Pancreas (tissue), 10 donors: ENCODE measurements around the gene ANKS4B. TPM values are rescaled to one million over a fixed set of nuclear protein-coding genes. Genes with fewer than 3 reads are reported as not detected.

Experiments used
- ATAC-seq, 4 donors: fragments of 200-7000 bp; cut with Tn5 transposase; one replicate each; pipeline versions ENCODE4 v1.8.0 to v1.9.1; 2020; ENCODE audit warnings: mild to moderate bottlenecking in 4 of 4, moderate library complexity in 4 of 4
- DNase-seq, 6 donors: peaks; one replicate each; pipeline ENCODE4 v3.0.0-alpha.2; 2020
- FAIRE-seq: peaks from 2 replicates; lab custom pipeline; 2012; peaks lifted over from hg19 to GRCh38; lab: Jason Lieb, UNC
- H3K27ac ChIP-seq, 4 donors: fragments of 200-600 bp; sonication (generic); 1 replicate in 3 of 4; 2 replicates in 1 of 4; pipeline versions ENCODE4 v1.5.0 to v1.8.0; 2020
- H3K27me3 ChIP-seq, 4 donors: fragments of 200-600 bp; one replicate each; pipeline ENCODE4 v1.8.0; 2021
- H3K36me3 ChIP-seq, 3 donors: fragments of 200-600 bp; sonication (generic) in 1 of 3; one replicate each; pipeline versions ENCODE4 v1.5.0 to v1.8.0; 2020 to 2021
- H3K4me1 ChIP-seq, 3 donors: fragments of 200-600 bp; one replicate each; pipeline ENCODE4 v1.8.0; 2021
- H3K4me3 ChIP-seq, 4 donors: fragments of 200-600 bp; sonication (generic) in 2 of 4; one replicate each; pipeline versions ENCODE4 v1.5.0 to v1.8.0; 2020 to 2021
- H3K9me3 ChIP-seq, 4 donors: fragments of 200-600 bp; one replicate each; pipeline ENCODE4 v1.8.0; 2021
- WGBS, 2 donors: extraction: QIAGEN DNeasy Blood & Tissue Kit; methylation state at CpG; one replicate each; pipeline ENCODE4 v1.1.7; 2013; 5-methylcytosine and 5-hydroxymethylcytosine counted together
- intact Hi-C, 3 donors: fragments of 100-400 bp; cut with DNase I; formaldehyde crosslinking; loops; one replicate each; pipeline versions ENCODE4 v1.11.1 to v1.14.2; 2022
- polyA plus RNA-seq, 2 donors: library from polyadenylated mRNA; stranded (reverse); fragments of 200-250 nt; gene quantifications; one replicate each; pipeline ENCODE4 v1.2.3, GENCODE V29; 2013
- total RNA-seq, 6 donors: library from RNA; stranded (reverse); fragmentation: NEBNext Ultra II Directional in 4 of 6; extraction: Animal tissue kit (Norgen Biotek cat#: 25700) in 4 of 6; gene quantifications; one replicate each; pipeline versions ENCODE4 v1.2.1 to v1.2.4, GENCODE V29; 2021 to 2023
- TF ChIP-seq, protein P1 (sequence below), 4 donors: fragments of 200-600 bp; sonication (generic) in 3 of 4; IDR thresholded peaks; one replicate each; pipeline versions ENCODE4 v1.5.0 to v1.8.0; 2021; ENCODE audit warnings: antibody characterized with exemption in 4 of 4
- donor health status: healthy with polysubstance abuse.
- donor health status: DM: no; HTN: no; CAD: no; lungs with moderate emphysema.
- donor health status: DM: no; HTN: no; CAD: no.
- donor health status: control.
- donor health status: control.
- donor health status: Bipolar disorder and iron deficiency.
- donor health status: DM: yes; HTN: yes; CAD: no.
- donor health status: DM: no; HTN: no; CAD: no.
- donor health status: DM: no; HTN: no; CAD: no.
- donor health status: DM: yes; HTN: yes; CAD: no.

ANKS4B gene
- total RNA-seq (under 1 TPM; 0.16 to 0.72 (median 0.47) TPM), polyA plus RNA-seq (under 1 TPM; 0.15 to 0.31 TPM)

GRCh38 chr16:21233521-21234150, at the start of gene ANKS4B:
ANKS4B (plus strand) TSS chr16:21233699; CDS start chr16:21233738, 39 bp downstream.
- Histone ChIP-seq H3K4me3 (peak within 1 kb of the TSS in 2 of 4 donors; percentile 22 to 29), H3K36me3 (no peaks in the 10 kb centered on the region), H3K9me3 (no peaks in the 10 kb centered on the region), H3K27ac (no peak within 1 kb of the TSS), H3K27me3 (no peaks in the 10 kb centered on the region), H3K4me1 (peaks cover 0 to 3% (median 0%) of the 10 kb centered on the region in 3 donors)
- FAIRE-seq, result peak; percentile 41
- intact Hi-C loops, result no loop called here
- 23 to 24% methylated on average over 11 of the region's 11 CpGs for WGBS, 2 donors
- DNase-seq, result peak in 4 of 6 donors; percentile 22 to 37 (median 29)
- TF ChIP-seq, protein P1, sequence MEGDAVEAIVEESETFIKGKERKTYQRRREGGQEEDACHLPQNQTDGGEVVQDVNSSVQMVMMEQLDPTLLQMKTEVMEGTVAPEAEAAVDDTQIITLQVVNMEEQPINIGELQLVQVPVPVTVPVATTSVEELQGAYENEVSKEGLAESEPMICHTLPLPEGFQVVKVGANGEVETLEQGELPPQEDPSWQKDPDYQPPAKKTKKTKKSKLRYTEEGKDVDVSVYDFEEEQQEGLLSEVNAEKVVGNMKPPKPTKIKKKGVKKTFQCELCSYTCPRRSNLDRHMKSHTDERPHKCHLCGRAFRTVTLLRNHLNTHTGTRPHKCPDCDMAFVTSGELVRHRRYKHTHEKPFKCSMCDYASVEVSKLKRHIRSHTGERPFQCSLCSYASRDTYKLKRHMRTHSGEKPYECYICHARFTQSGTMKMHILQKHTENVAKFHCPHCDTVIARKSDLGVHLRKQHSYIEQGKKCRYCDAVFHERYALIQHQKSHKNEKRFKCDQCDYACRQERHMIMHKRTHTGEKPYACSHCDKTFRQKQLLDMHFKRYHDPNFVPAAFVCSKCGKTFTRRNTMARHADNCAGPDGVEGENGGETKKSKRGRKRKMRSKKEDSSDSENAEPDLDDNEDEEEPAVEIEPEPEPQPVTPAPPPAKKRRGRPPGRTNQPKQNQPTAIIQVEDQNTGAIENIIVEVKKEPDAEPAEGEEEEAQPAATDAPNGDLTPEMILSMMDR (IDR thresholded peaks at IDR 0.05), result no peak
- ATAC-seq, result peak; percentile 94 to 98 (median 96)

GRCh38 chr16:21183995-21184394, 49.5 kb upstream of the ANKS4B start:
- no peak for ATAC-seq
- 74 to 78% methylated on average over 3 of the region's 3 CpGs for WGBS, 2 donors
- TF ChIP-seq, protein P1 (IDR thresholded peaks at IDR 0.05), result no peak

DNA sequence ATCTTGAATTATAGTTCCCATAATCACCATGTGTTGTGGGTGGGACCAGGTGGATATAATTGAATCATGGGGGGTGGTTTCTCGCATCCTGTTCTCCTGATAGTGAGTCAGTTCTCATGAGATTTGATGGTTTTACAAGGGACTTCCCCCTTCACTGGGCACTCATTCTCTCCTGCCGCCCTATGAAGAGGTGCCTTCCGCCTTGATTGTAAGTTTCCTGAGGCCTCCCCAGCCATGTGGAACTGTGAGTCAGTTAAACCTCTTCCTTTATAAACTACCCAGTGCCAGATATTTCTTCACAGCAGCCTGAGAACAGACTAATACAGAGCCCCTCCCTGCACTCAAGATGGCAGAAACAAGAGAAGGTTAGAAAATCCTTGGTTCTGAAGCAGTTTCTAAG, 48.7 kb upstream of the ANKS4B start:
- WGBS, 2 donors, result 77 to 81% methylated on average over 3 of the region's 3 CpGs
- intact Hi-C loops, result loop anchor here in 1 of 3 donors (10.0 kb wide), 1 partner anchor 100 kb away; no protein-coding TSS in a partner anchor
- TF ChIP-seq, protein P1 (IDR thresholded peaks at IDR 0.05), result no peak
- FAIRE-seq (no peak), ATAC-seq (no peak), DNase-seq (no peak)
- no peak overlapping the region for H3K4me3 ChIP-seq
- no peaks in the 10 kb centered on the region for H3K4me1 ChIP-seq
- H3K9me3 ChIP-seq, result no peaks in the 10 kb centered on the region
- H3K27me3 ChIP-seq, result no peaks in the 10 kb centered on the region
- H3K36me3 ChIP-seq, result no peaks in the 10 kb centered on the region
- no peak overlapping the region for H3K27ac ChIP-seq

More at GRCh38 chr16:21183995-21184394, 49.5 kb upstream of the ANKS4B start:
- FAIRE-seq, result no peak
- DNase-seq, result no peak
- H3K27ac ChIP-seq, result no peak overlapping the region
- H3K4me3 ChIP-seq, result no peak overlapping the region
- no peaks in the 10 kb centered on the region for H3K4me1 ChIP-seq
- no peaks in the 10 kb centered on the region for H3K9me3 ChIP-seq
- H3K27me3 ChIP-seq, result no peaks in the 10 kb centered on the region
- H3K36me3 ChIP-seq, result peaks cover 0 to 4% (median 0%) of the 10 kb centered on the region in 3 donors
- intact Hi-C loops, result loop anchor here in 1 of 3 donors (10.0 kb wide), 1 partner anchor 101 kb away; no protein-coding TSS in a partner anchor

DNA sequence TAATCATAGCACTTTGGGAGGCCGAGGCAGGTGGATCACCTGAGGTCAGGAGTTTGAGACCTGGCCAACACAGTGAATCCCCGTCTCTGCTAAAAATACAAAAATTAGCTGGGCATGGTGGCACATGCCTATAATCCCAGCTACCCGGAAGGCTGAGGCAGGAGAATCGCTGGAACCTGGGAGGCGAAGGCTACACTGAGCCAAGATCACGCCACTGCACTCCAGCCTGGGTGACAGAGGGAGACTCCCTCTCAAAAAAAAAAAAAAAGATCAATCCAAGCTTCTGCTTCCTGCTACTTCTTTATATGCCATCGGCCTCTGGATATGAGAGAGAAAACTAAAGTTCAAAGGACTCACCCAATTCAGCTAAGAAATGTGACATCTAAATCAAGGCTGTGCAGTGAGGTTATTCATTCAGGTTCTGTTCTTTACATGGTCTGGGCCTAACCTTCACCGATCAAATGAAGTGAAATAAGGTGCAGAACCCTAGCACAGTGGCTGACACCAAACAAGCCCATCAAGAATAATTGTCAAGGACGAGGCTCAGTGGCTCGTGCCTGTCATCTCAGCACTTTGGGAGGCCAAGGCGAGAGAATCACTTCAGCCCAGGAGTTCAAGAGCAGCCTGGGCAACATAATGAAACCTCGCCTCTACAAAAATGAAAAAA, 47.7 kb upstream of the ANKS4B start:
- Histone ChIP-seq H3K36me3 (no peaks in the 10 kb centered on the region), H3K9me3 (no peaks in the 10 kb centered on the region), H3K4me3 (no peak overlapping the region), H3K27ac (no peak overlapping the region), H3K4me1 (no peaks in the 10 kb centered on the region), H3K27me3 (no peaks in the 10 kb centered on the region)
- intact Hi-C loops, result loop anchor here in 1 of 3 donors (10.0 kb wide), 1 partner anchor 99 kb away; no protein-coding TSS in a partner anchor
- DNase-seq (no peak), FAIRE-seq (no peak), ATAC-seq (no peak)
- TF ChIP-seq, protein P1 (IDR thresholded peaks at IDR 0.05), result no peak
- 72 to 74% methylated on average over 12 of the region's 12 CpGs for WGBS, 2 donors
